ENCODE results near the gene KCNQ4.

The KCNQ4 gene

GRCh38 chr1:40769815-40770214 lies 13.8 kb upstream of the KCNQ4 start:
- no peak for DNase-seq (ENCODE audit: low read depth in 2 of 2)
- no peak overlapping the region for H3K4me3 ChIP-seq (replicated peaks in 1 of 2; ENCODE audit: low read depth in 2 of 2, low read length in 2 of 2)
- TF ChIP-seq, protein P1, sequence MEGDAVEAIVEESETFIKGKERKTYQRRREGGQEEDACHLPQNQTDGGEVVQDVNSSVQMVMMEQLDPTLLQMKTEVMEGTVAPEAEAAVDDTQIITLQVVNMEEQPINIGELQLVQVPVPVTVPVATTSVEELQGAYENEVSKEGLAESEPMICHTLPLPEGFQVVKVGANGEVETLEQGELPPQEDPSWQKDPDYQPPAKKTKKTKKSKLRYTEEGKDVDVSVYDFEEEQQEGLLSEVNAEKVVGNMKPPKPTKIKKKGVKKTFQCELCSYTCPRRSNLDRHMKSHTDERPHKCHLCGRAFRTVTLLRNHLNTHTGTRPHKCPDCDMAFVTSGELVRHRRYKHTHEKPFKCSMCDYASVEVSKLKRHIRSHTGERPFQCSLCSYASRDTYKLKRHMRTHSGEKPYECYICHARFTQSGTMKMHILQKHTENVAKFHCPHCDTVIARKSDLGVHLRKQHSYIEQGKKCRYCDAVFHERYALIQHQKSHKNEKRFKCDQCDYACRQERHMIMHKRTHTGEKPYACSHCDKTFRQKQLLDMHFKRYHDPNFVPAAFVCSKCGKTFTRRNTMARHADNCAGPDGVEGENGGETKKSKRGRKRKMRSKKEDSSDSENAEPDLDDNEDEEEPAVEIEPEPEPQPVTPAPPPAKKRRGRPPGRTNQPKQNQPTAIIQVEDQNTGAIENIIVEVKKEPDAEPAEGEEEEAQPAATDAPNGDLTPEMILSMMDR (IDR thresholded peaks at IDR 0.05; ENCODE audit: low read depth, low read length): no peak

GRCh38 chr1:40770296-40771070 lies 13.1 kb upstream of the KCNQ4 start:
- TF ChIP-seq, protein P1 (IDR thresholded peaks at IDR 0.05; ENCODE audit: low read depth, low read length): no peak
- DNase-seq (ENCODE audit: low read depth in 2 of 2): no peak
- H3K4me3 ChIP-seq (replicated peaks in 1 of 2; ENCODE audit: low read depth in 2 of 2, low read length in 2 of 2): no peak overlapping the region

DNA sequence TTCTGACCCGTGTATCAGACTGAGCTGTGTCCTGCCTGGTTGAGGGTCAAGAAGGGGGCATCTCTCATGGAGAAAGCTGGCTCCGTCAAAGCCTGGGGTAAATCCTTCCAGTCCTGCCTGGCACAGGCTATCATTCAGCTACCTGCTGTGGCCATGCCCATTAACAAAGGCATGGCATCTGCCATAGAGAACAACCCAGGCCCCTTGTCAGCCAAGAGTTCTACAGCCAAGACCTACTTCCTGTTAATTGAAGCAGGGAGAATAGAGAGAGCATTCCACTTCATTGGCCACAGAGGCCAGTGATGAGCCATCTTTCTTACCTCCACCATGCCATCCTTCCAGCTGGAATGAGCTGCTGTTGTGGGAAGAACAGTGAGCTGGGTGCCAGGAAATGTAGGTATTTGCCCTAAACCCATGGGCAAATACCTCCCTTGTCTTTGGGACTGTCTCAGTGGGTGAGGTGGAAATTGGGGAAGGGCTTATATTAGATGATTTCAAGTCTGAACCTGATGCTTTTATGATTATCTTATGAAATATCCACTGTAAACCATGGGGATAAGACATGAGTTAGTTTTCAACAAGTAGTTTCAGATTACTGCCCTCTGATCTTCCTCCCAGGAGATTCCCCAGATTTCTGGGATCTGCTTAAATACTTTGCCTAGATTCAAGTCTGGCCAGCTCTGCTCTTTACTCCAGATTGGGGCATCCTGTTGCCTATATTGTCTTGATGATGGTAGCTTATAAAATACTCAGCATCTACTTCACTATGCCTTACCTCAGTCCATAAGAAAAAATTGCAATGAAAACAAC lies 11.2 kb upstream of the KCNQ4 start:
- TF ChIP-seq, protein P1 (IDR thresholded peaks at IDR 0.05; ENCODE audit: low read depth, low read length): no peak
- DNase-seq (ENCODE audit: low read depth in 2 of 2): no peak
- H3K4me3 ChIP-seq (replicated peaks in 1 of 2; ENCODE audit: low read depth in 2 of 2, low read length in 2 of 2): no peak overlapping the region

- TF ChIP-seq, protein P1 (IDR thresholded peaks at IDR 0.05; ENCODE audit: low read depth, low read length): no peak
- no peak for DNase-seq (ENCODE audit: low read depth in 2 of 2)
- no peak overlapping the region for H3K4me3 ChIP-seq (replicated peaks in 1 of 2; ENCODE audit: low read depth in 2 of 2, low read length in 2 of 2)
Observed at GRCh38 chr1:40773748-40774265, 9.8 kb upstream of the KCNQ4 start.

GRCh38 chr1:40774266-40774998 lies 9.2 kb upstream of the KCNQ4 start:
- peak; percentile 32 to 41 for DNase-seq (ENCODE audit: low read depth in 2 of 2)
- TF ChIP-seq, protein P1 (IDR thresholded peaks at IDR 0.05; ENCODE audit: low read depth, low read length): peak; percentile 83
- H3K4me3 ChIP-seq (replicated peaks in 1 of 2; ENCODE audit: low read depth in 2 of 2, low read length in 2 of 2): no peak overlapping the region

DNA sequence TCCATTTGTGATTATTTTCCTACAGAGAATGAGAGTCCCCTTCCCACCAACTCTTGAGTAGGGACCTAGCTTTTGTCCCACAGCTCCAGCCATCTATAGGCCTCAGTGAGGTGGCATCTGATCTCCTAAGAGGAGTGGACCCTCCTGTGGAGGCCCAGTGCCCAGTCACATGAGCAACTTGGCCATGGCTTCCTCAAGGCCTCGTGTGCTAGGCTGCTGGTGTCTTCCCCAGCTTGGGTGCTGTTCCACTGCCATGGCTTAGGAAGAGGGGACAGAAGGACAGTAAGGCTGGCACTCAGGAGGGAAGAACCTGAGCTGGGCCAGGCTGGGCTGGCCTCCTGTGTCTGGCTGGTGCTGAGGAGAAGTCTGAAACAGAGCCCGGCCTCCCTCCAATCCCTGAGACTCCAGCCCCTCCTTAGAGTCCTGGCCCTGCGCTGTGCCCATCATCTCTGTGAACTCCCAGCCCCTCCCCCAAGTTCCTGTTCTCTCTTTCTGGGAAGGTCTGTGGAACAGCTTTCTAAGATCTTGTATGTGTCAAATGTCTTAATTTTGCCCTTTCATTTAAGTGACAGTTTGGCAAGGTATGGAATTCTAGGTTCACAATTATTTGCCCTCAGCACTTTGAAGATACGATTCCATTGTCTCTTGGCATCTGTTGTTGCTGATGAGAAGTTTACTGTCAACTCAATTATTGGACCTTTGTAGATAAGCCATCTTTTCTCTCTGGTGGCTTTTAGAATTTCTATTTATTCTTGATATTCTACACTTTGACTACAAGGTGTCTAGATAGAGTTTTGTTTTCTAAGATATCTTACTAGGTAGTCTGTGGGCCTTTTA lies 7.1 kb upstream of the KCNQ4 start:
- no peak overlapping the region for H3K4me3 ChIP-seq (replicated peaks in 1 of 2; ENCODE audit: low read depth in 2 of 2, low read length in 2 of 2)
- TF ChIP-seq, protein P1 (IDR thresholded peaks at IDR 0.05; ENCODE audit: low read depth, low read length): no peak
- no peak for DNase-seq (ENCODE audit: low read depth in 2 of 2)

Measured in cardiac fibroblast (primary cell).